DOHH2 (cell line): ENCODE measurements around the gene ANKRD13B.
A peak's percentile ranks its signal among the peaks of the same experiment; 100 is the strongest.

Experiments
- H3F3A ChIP-seq: fragments of 200-600 bp; sonication (generic), shearing (Covaris generic); 2 replicates; pipeline ENCODE4 v1.6.0; 2016; ENCODE audit warnings: antibody characterized with exemption, mild to moderate bottlenecking; ENCODE audit not compliant: control insufficient read depth, insufficient read depth
- H3K27ac ChIP-seq: fragments of 200-600 bp; sonication (generic); 2 replicates; pipeline ENCODE4 v1.5.1; 2014; ENCODE audit warnings: low read depth, mild to moderate bottlenecking, low read length, moderate library complexity
- H3K27me3 ChIP-seq: fragments of 200-600 bp; sonication (generic); 2 replicates; pipeline ENCODE4 v1.6.1; 2014; ENCODE audit warnings: mild to moderate bottlenecking, low read length, mixed read lengths; ENCODE audit not compliant: control insufficient read depth
- H3K36me3 ChIP-seq: fragments of 200-600 bp; sonication (generic); 2 replicates; pipeline ENCODE4 v1.6.1; 2014; ENCODE audit warnings: mild to moderate bottlenecking, low read length, moderate library complexity, mixed read lengths; ENCODE audit not compliant: control insufficient read depth
- H3K4me1 ChIP-seq: fragments of 200-600 bp; sonication (generic); 2 replicates; pipeline ENCODE4 v1.6.1; 2014; ENCODE audit warnings: mild to moderate bottlenecking, low read length, mixed read lengths; ENCODE audit not compliant: control insufficient read depth
- H3K4me2 ChIP-seq: fragments of 200-600 bp; sonication (generic); 2 replicates; pipeline ENCODE4 v1.6.0; 2014; ENCODE audit warnings: mild to moderate bottlenecking, low read length, moderate library complexity
- H3K4me3 ChIP-seq: fragments of 200-600 bp; sonication (generic); 2 replicates; pipeline ENCODE4 v1.5.1; 2014; ENCODE audit warnings: mild to moderate bottlenecking, low read length, mixed read lengths
- H3K79me2 ChIP-seq: fragments of 200-600 bp; sonication (generic); 2 replicates; pipeline ENCODE4 v1.6.1; 2014; ENCODE audit warnings: mild to moderate bottlenecking, low read length, mixed read lengths; ENCODE audit not compliant: control insufficient read depth
- H3K9me2 ChIP-seq: fragments of 200-600 bp; sonication (generic); replicated peaks from 2 replicates; pipeline ENCODE4 v1.6.1; 2014; ENCODE audit warnings: mild to moderate bottlenecking, low read length, mixed read lengths; ENCODE audit not compliant: control insufficient read depth
- H3K9me3 ChIP-seq: fragments of 200-600 bp; sonication (generic); 2 replicates; pipeline ENCODE4 v1.6.1; 2014; ENCODE audit warnings: antibody characterized with exemption, low read length, mixed read lengths; ENCODE audit not compliant: control insufficient read depth, insufficient read depth
- H4K20me1 ChIP-seq: fragments of 200-600 bp; sonication (generic); 2 replicates; pipeline ENCODE4 v1.6.0; 2014; ENCODE audit warnings: low read depth, mild to moderate bottlenecking, antibody characterized with exemption, low read length, moderate library complexity; ENCODE audit not compliant: control insufficient read depth, insufficient read depth
- CTCF ChIP-seq: fragments of 200-600 bp; sonication (generic); IDR thresholded peaks from one replicate; pipeline ENCODE4 v1.5.1; 2014; ENCODE audit warnings: antibody characterized with exemption, mild to moderate bottlenecking, low read depth, low read length; ENCODE audit not compliant: poor library complexity, severe bottlenecking
- EZH2phosphoT487 ChIP-seq: fragments of 200-600 bp; sonication (generic); IDR thresholded peaks from 2 replicates; pipeline ENCODE4 v1.6.1; 2017; ENCODE audit warnings: borderline replicate concordance, mild to moderate bottlenecking, antibody characterized with exemption, low read length, moderate library complexity, mixed read lengths

The ANKRD13B gene

GRCh38 chr17:29592850-29593551, at the start of gene ANKRD13B:
Gene ANKRD13B (plus strand): TSS chr17:29593132. CDS start chr17:29593622, 490 bp downstream.
- peaks cover 50% of the 10 kb centered on the region for H3K4me1 ChIP-seq

DNA sequence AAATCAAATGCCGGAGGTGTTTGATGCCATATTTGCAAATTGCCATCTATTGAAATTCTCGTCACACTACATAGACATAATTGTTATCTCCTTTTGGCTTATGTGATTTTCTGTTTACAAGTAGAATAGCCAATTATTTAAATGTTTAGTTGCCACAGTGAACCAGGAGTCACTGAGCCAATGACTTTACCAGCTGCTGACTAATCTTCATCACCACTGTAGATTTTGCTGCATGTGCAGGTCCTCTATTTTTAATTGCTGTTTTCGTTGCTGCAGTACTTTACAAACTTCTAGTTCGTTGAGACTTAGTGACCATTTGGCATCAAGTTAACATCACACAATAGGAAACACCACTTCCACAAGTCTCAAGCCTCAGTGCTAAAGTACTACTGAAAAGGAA, 48.9 kb upstream of the ANKRD13B start:
- Histone ChIP-seq H3K27ac (no peak overlapping the region), H3F3A (peaks cover 11% of the 10 kb centered on the region), H3K4me1 (no peaks in the 10 kb centered on the region), H4K20me1 (no peaks in the 10 kb centered on the region), H3K4me3 (no peak overlapping the region), H3K36me3 (peaks cover 42% of the 10 kb centered on the region), H3K27me3 (no peaks in the 10 kb centered on the region), H3K9me2 (no peaks in the 10 kb centered on the region), H3K79me2 (no peaks in the 10 kb centered on the region), H3K4me2 (no peak overlapping the region), H3K9me3 (no peaks in the 10 kb centered on the region)
- TF ChIP-seq EZH2phosphoT487 (no peak), CTCF (no peak)

More at GRCh38 chr17:29592850-29593551, at the start of gene ANKRD13B:
- H3K79me2 ChIP-seq = peaks cover 58% of the 10 kb centered on the region
- no peaks in the 10 kb centered on the region for H3K27me3 ChIP-seq
- peaks cover 13% of the 10 kb centered on the region for H3F3A ChIP-seq
- H4K20me1 ChIP-seq = 0 out of 2 replicates have a peak, but pooled peaks cover 6% of the 10 kb centered on the region
- peak within 1 kb of the TSS; percentile 88 for H3K4me3 ChIP-seq
- H3K9me2 ChIP-seq = no peaks in the 10 kb centered on the region
- no peak for TF ChIP-seq EZH2phosphoT487
- TF ChIP-seq CTCF = no peak
- H3K9me3 ChIP-seq = no peaks in the 10 kb centered on the region
- H3K36me3 ChIP-seq = 0 out of 2 replicates have a peak, but pooled peaks cover 6% of the 10 kb centered on the region
- peak within 1 kb of the TSS; percentile 95 for H3K4me2 ChIP-seq
- peak within 1 kb of the TSS; percentile 23 for H3K27ac ChIP-seq

GRCh38 chr17:29546085-29546484, 46.8 kb upstream of the ANKRD13B start:
- Histone ChIP-seq H3K4me3 (no peak overlapping the region), H3K4me2 (no peak overlapping the region), H3K4me1 (no peaks in the 10 kb centered on the region), H3K27me3 (no peaks in the 10 kb centered on the region), H3K79me2 (no peaks in the 10 kb centered on the region), H4K20me1 (no peaks in the 10 kb centered on the region), H3K27ac (no peak overlapping the region), H3K9me3 (no peaks in the 10 kb centered on the region), H3K36me3 (peaks cover 31% of the 10 kb centered on the region), H3F3A (peaks cover 11% of the 10 kb centered on the region), H3K9me2 (no peaks in the 10 kb centered on the region)
- TF ChIP-seq CTCF = no peak
- TF ChIP-seq EZH2phosphoT487 = no peak
